ENCODE results near the gene RILP. TPM values are rescaled to one million over a fixed set of nuclear protein-coding genes. Genes with fewer than 3 reads are reported as not detected.

The RILP gene
- total and polyA plus RNA-seq, 10 of the 15 experiments (the other 5 are each of a cell fraction or from before 2014, with no cell fraction given): 0.60 to 6.1 (median 3.3) TPM; not detected in 1

GRCh38 chr17:1616101-1616500 is 33.6 kb downstream of the RILP start:
- CTCF ChIA-PET: interaction anchor here (1.0 to 1.2 kb wide), 2 partner anchors 10 to 11 kb away, joined by 3 read pairs; no protein-coding TSS in a partner anchor
- no peaks in the 10 kb centered on the region for H3K79me2 ChIP-seq (ENCODE audit: control insufficient read depth, insufficient read depth, low read length)
- H3K4me3 ChIP-seq: no peak overlapping the region
- no peaks in the 10 kb centered on the region for H3K36me3 ChIP-seq (ENCODE audit: control insufficient read depth in 2 of 2, insufficient read depth in 2 of 2, low read length in 1 of 2)
- RAD21 ChIA-PET (ENCODE audit: unreplicated experiment): no interaction called here
- H3K4me1 ChIP-seq (ENCODE audit: control insufficient read depth, insufficient read depth, low read length): no peaks in the 10 kb centered on the region
- H3K27me3 ChIP-seq (replicated peaks in 1 of 2; ENCODE audit: control insufficient read depth in 2 of 2, insufficient read depth in 2 of 2, low read length in 1 of 2): no peaks in the 10 kb centered on the region
- no peaks in the 10 kb centered on the region for H4K20me1 ChIP-seq (ENCODE audit: control insufficient read depth, insufficient read depth)
- no peak for FAIRE-seq
- 87% methylated on average over 13 of the region's 13 CpGs for WGBS (ENCODE audit: insufficient coverage, insufficient replicate concordance, low lambda C conversion rate, missing lambda C conversion rate)
- intact Hi-C loops (cut with micrococcal nuclease; ENCODE audit: unreplicated experiment) (no loop called here), in situ Hi-C loops (cut with MboI) (no loop called here)
- SMC1A ChIA-PET (ENCODE audit: uncharacterized antibody, unreplicated experiment): interaction anchor here (0.8 to 2.6 kb wide), 3 partner anchors 8 to 14 kb away, joined by 3 to 5 read pairs (median 4); no protein-coding TSS in a partner anchor
- no TSS peak for BruUV-seq (replicated peaks)
- H3K9ac ChIP-seq (ENCODE audit: control insufficient read depth, insufficient read depth, low read length): no peak overlapping the region
- POLR2A ChIA-PET: interaction anchor here (0.5 to 0.9 kb wide), 3 partner anchors 10 to 101 kb away, joined by 3 to 9 read pairs (median 3); no protein-coding TSS in a partner anchor
- no peak for TF ChIP-seq EED (IDR thresholded peaks at IDR 0.05; ENCODE audit: low read depth)
- TF ChIP-seq POLR2A (IDR thresholded peaks at IDR 0.05; ENCODE audit: low read depth, low read length): no peak
- no peak for TF ChIP-seq CBX3 (IDR thresholded peaks at IDR 0.05; ENCODE audit: borderline replicate concordance, low read depth)
- no peak for TF ChIP-seq TBL1XR1 (IDR thresholded peaks at IDR 0.05; ENCODE audit: low read depth, low read length)
- no peak for TF ChIP-seq MTA2 (IDR thresholded peaks at IDR 0.05; ENCODE audit: low read depth)
- TF ChIP-seq RCOR1 (conservative IDR thresholded peaks at IDR 0.05; ENCODE audit: low read depth, low read length): no peak
- no peak for TF ChIP-seq WRNIP1 (IDR thresholded peaks at IDR 0.05; ENCODE audit: borderline replicate concordance, low read depth, low read length)
- TF ChIP-seq SUPT20H (IDR thresholded peaks at IDR 0.05; ENCODE audit: borderline replicate concordance, control insufficient read depth, low read depth, low read length): no peak
- no peak for TF ChIP-seq ETV6 (conservative IDR thresholded peaks at IDR 0.05 in 1 of 2, IDR thresholded peaks at IDR 0.05 in 1 of 2; ENCODE audit: borderline replicate concordance in 1 of 2, low read depth in 1 of 2)
- no peak for TF ChIP-seq FOS (IDR thresholded peaks at IDR 0.05; ENCODE audit: borderline replicate concordance, extremely low read depth, insufficient read length)
- TF ChIP-seq BMI1 (IDR thresholded peaks at IDR 0.05; ENCODE audit: borderline replicate concordance): no peak
- no peak for TF ChIP-seq POU2F2 (IDR thresholded peaks at IDR 0.05; ENCODE audit: borderline replicate concordance, low read depth, low read length)
- TF ChIP-seq GABPA (IDR thresholded peaks at IDR 0.05; ENCODE audit: low read depth): no peak
- no peak for TF ChIP-seq RFX5 (IDR thresholded peaks at IDR 0.05; ENCODE audit: low read depth, low read length)
- TF ChIP-seq DPF2 (IDR thresholded peaks at IDR 0.05): no peak
- H3K4me2 ChIP-seq (ENCODE audit: control insufficient read depth, insufficient read depth): no peak overlapping the region
- no peak overlapping the region for H3K27ac ChIP-seq (ENCODE audit: control insufficient read depth, insufficient read depth)
- no peak for DNase-seq (ENCODE audit: low read depth, low spot score)
- no peaks in the 10 kb centered on the region for H3K9me3 ChIP-seq (replicated peaks; ENCODE audit: control insufficient read depth, insufficient read depth, low read length)
- no peak overlapping the region for H2AFZ ChIP-seq (ENCODE audit: control insufficient read depth, low read depth, low read length)
- no peak for ATAC-seq

Measured in GM12878 (cell line).